Amniotic epithelial cell (primary cell): ENCODE results near the gene DSP.

Experiments
- DNase-seq: peaks from one replicate; pipeline ENCODE4 v3.0.0-alpha.2; 2010; ENCODE audit warnings: low read depth

Gene DSP

GRCh38 chr6:7535498-7535897, 6.0 kb upstream of the DSP start:
- peak; percentile 13 for DNase-seq

- DNase-seq, result no peak
These were observed 3.8 kb upstream of the DSP start for GRCh38 chr6:7537565-7538174.

- peak; percentile 5 for DNase-seq
These were observed 3.0 kb upstream of the DSP start for GRCh38 chr6:7538484-7538883.

- peak; percentile 10 for DNase-seq
These were observed 876 bp upstream of the DSP start for GRCh38 chr6:7540595-7540994.

GRCh38 chr6:7542065-7542873, 798 bp downstream of the DSP start:
- no peak for DNase-seq

GRCh38 chr6:7542874-7543624, 1.6 kb downstream of the DSP start:
- peak; percentile 66 for DNase-seq

- DNase-seq, result peak; percentile 8
These were observed 2.4 kb downstream of the DSP start for GRCh38 chr6:7543789-7544424.

GRCh38 chr6:7544597-7544996, 3.1 kb downstream of the DSP start:
- no peak for DNase-seq

- peak; percentile 3 for DNase-seq
These were observed 4.0 kb downstream of the DSP start for GRCh38 chr6:7545316-7546019.

GRCh38 chr6:7546020-7546369, 4.5 kb downstream of the DSP start:
- peak; percentile 68 for DNase-seq

- DNase-seq, result peak; percentile 72
These were observed 4.9 kb downstream of the DSP start for GRCh38 chr6:7546383-7546782.

- DNase-seq, result no peak
These were observed 5.4 kb downstream of the DSP start for GRCh38 chr6:7546896-7547295.

GRCh38 chr6:7547315-7547714, 5.8 kb downstream of the DSP start:
- no peak for DNase-seq

GRCh38 chr6:7550433-7550801, 8.9 kb downstream of the DSP start:
- DNase-seq, result no peak

GRCh38 chr6:7554533-7555275, 13.2 kb downstream of the DSP start:
- no peak for DNase-seq

GRCh38 chr6:7555671-7556070, 14.2 kb downstream of the DSP start:
- no peak for DNase-seq

GRCh38 chr6:7556394-7557106, 15.1 kb downstream of the DSP start:
- DNase-seq, result no peak

GRCh38 chr6:7557652-7558051, 16.2 kb downstream of the DSP start:
- no peak for DNase-seq

- no peak for DNase-seq
These were observed 17.3 kb downstream of the DSP start for GRCh38 chr6:7558781-7559180.

- no peak for DNase-seq
These were observed 17.7 kb downstream of the DSP start for GRCh38 chr6:7559196-7559595.
